K562 (cell line): ENCODE results near the gene ALG1. TPM values are rescaled to one million over a fixed set of nuclear protein-coding genes. Genes with fewer than 3 reads are reported as not detected.
A peak's percentile ranks its signal among the peaks of the same experiment; 100 is the strongest.

Experiments
- CBFA2T2 ChIP-seq: fragments of 450-650 bp; conservative IDR thresholded peaks from 2 replicates; pipeline ENCODE4 v1.6.1; 2017; ENCODE audit warnings: mild to moderate bottlenecking
- CTBP1 ChIP-seq: fragments of 450-650 bp; IDR thresholded peaks from 2 replicates; pipeline ENCODE4 v1.6.1; 2016; ENCODE audit warnings: borderline replicate concordance
- FOXP1 ChIP-seq: sonication (generic); formaldehyde crosslinking; IDR thresholded peaks from 2 replicates; pipeline ENCODE4 v1.8.0; 2022; ENCODE audit warnings: mild to moderate bottlenecking, missing genetic modification reagents
- GMEB1 ChIP-seq: fragments of 250-450 bp; sonication (Bioruptor Pico); IDR thresholded peaks from 2 replicates; pipeline ENCODE4 v1.4.0; 2020; ENCODE audit warnings: mild to moderate bottlenecking
- HNRNPL ChIP-seq: fragments of 200-400 bp; formaldehyde crosslinking; IDR thresholded peaks from 2 replicates; pipeline ENCODE4 v1.6.1; 2017; ENCODE audit warnings: low read depth, mild to moderate bottlenecking, low read length
- PBX2 ChIP-seq, 2 experiments: IDR thresholded peaks in 1 of 2; conservative IDR thresholded peaks in 1 of 2; 2 replicates each; pipeline ENCODE4 v1.6.1; 2016; ENCODE audit warnings: low read depth in 2 of 2, mild to moderate bottlenecking in 1 of 2, missing compliant biosample characterization in 1 of 2, missing genetic modification characterization in 1 of 2, moderate library complexity in 1 of 2
- PHTF2 ChIP-seq: fragments of 250-450 bp; sonication (Bioruptor Pico); IDR thresholded peaks from 2 replicates; pipeline ENCODE4 v1.5.0; 2021; ENCODE audit warnings: mild to moderate bottlenecking
- SETDB1 ChIP-seq: IDR thresholded peaks from one replicate; pipeline ENCODE4 v1.6.1; 2012; ENCODE audit warnings: low read length, control low read depth, inconsistent platforms
- STAT5A ChIP-seq: IDR thresholded peaks from 2 replicates; pipeline ENCODE4 v1.6.1; 2012; ENCODE audit warnings: low read length, inconsistent platforms, borderline replicate concordance
- ZBTB5 ChIP-seq: fragments of 450-650 bp; IDR thresholded peaks from 2 replicates; pipeline ENCODE4 v1.6.1; 2017; ENCODE audit warnings: antibody characterized with exemption
- ZNF707 ChIP-seq: fragments of 250-450 bp; sonication (Bioruptor Pico); conservative IDR thresholded peaks from 2 replicates; pipeline ENCODE4 v1.8.0; 2022; ENCODE audit warnings: inconsistent platforms, mild to moderate bottlenecking, moderate library complexity
- ZNF740 ChIP-seq, 3 experiments: fragments of 200-800 bp in 1 of 3; sonication (Bioruptor generic) in 1 of 3; sonication (generic) in 1 of 3; formaldehyde crosslinking in 1 of 3; IDR thresholded peaks; 2 replicates each; pipeline versions ENCODE4 v1.6.1 to v1.8.0; 2016 to 2022; ENCODE audit warnings: mild to moderate bottlenecking in 2 of 3, missing compliant biosample characterization in 2 of 3, missing genetic modification characterization in 2 of 3, missing genetic modification reagents in 1 of 3
- polyA plus RNA-seq, 8 experiments: library from polyadenylated mRNA; depleted of rRNA in 4 of 8; stranded (reverse) in 5 of 8; unstranded in 3 of 8; fragments of >200 nt; fragmentation: Nextera tagmentation in 2 of 8; fragmentation: Illumina TruSeq in 1 of 8; extraction: Ambion mirVana in 2 of 8; extraction: Trizol in 1 of 8; gene quantifications; 2 replicates each; pipeline versions ENCODE4 v1.2.1 to v1.2.3, GENCODE V29; 2011 to 2014; ENCODE audit warnings: inconsistent platforms in 1 of 8, missing spikeins in 1 of 8
- total RNA-seq, 7 experiments: library from RNA; depleted of rRNA in 6 of 7; stranded (reverse); fragments of >200 nt in 6 of 7; fragmentation: Illumina TruSeq in 2 of 7; extraction: Trizol in 2 of 7; gene quantifications; 2 replicates each; pipeline versions ENCODE4 v1.2.1 to v1.2.3, GENCODE V29; 2011 to 2021; ENCODE audit warnings: low replicate concordance in 1 of 7
- TF ChIP-seq, protein P1 (sequence below): sonication (generic); formaldehyde crosslinking; IDR thresholded peaks from 2 replicates; pipeline ENCODE4 v1.8.1; 2023; ENCODE audit warnings: mild to moderate bottlenecking, missing genetic modification reagents, moderate library complexity
- TF ChIP-seq, protein P2 (sequence below): sonication (generic); formaldehyde crosslinking; IDR thresholded peaks from 2 replicates; pipeline ENCODE4 v1.8.0; 2022; ENCODE audit warnings: missing genetic modification reagents, mild to moderate bottlenecking, moderate library complexity, borderline replicate concordance
- TF ChIP-seq, protein P3 (sequence below), 2 experiments: fragments of 450-650 bp in 1 of 2; sonication (generic) in 1 of 2; formaldehyde crosslinking in 1 of 2; IDR thresholded peaks in 1 of 2; conservative IDR thresholded peaks in 1 of 2; 2 replicates each; pipeline versions ENCODE4 v1.6.1 to v1.8.1; 2016 to 2023; ENCODE audit warnings: mild to moderate bottlenecking in 2 of 2, moderate library complexity in 2 of 2, inconsistent platforms in 1 of 2, missing genetic modification reagents in 1 of 2

Gene ALG1
- total and polyA plus RNA-seq, 9 of the 15 experiments (the other 6 are each of a cell fraction or from before 2014, with no cell fraction given): 1.1 to 26.4 (median 18.3) TPM

DNA sequence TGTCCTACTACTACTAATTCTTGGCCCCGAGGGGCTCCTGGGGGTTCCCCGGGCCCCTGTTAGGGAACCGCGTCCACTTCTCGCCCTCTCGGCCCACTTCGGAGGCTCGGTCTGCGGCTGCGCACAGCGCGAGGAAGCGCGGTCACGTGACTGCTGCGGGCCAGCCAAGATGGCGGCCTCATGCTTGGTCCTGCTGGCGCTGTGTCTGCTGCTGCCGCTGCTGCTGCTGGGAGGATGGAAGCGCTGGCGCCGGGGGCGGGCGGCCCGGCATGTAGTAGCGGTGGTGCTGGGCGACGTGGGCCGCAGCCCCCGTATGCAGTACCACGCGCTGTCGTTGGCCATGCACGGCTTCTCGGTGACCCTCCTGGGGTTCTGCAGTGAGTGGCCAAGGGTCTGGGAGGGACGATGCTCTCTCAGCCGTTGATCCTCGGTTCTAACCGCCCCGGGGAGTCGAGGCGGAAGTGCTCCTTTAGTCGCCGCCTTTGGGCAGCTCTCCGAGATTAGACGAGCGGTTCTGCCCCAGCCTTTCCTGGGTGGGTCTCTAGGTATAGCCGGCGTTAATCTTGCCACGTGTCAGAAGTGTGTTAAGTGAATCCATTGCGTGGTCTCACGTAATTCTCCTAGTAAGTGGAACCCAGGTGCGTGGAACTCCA, at the start of gene ALG1 (continued):
- TF ChIP-seq ZNF740 (CRISPR knock-in tag; IDR thresholded peaks at IDR 0.05): no peak
- no peak for TF ChIP-seq ZNF740 (tag; IDR thresholded peaks at IDR 0.05)
- no peak for TF ChIP-seq ZNF707 (CRISPR knock-in tag)
- TF ChIP-seq HNRNPL: no peak
- TF ChIP-seq STAT5A: no peak
- TF ChIP-seq PHTF2 (CRISPR knock-in tag): no peak
- TF ChIP-seq ZBTB5: no peak
- no peak for TF ChIP-seq PBX2 (CRISPR knock-in tag; IDR thresholded peaks at IDR 0.05; ENCODE audit: low read depth)
- no peak for TF ChIP-seq PBX2 (tag; conservative IDR thresholded peaks at IDR 0.05; ENCODE audit: low read depth)
- no peak; the same call in 1 of the 2 replicates for TF ChIP-seq GMEB1 (CRISPR knock-in tag)
- peak; percentile 71 for TF ChIP-seq CTBP1
- TF ChIP-seq CBFA2T2: peak; percentile 95
- TF ChIP-seq, protein P1, sequence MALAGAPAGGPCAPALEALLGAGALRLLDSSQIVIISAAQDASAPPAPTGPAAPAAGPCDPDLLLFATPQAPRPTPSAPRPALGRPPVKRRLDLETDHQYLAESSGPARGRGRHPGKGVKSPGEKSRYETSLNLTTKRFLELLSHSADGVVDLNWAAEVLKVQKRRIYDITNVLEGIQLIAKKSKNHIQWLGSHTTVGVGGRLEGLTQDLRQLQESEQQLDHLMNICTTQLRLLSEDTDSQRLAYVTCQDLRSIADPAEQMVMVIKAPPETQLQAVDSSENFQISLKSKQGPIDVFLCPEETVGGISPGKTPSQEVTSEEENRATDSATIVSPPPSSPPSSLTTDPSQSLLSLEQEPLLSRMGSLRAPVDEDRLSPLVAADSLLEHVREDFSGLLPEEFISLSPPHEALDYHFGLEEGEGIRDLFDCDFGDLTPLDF (CRISPR knock-in tag): no peak
- TF ChIP-seq SETDB1: no peak
- TF ChIP-seq, protein P2, sequence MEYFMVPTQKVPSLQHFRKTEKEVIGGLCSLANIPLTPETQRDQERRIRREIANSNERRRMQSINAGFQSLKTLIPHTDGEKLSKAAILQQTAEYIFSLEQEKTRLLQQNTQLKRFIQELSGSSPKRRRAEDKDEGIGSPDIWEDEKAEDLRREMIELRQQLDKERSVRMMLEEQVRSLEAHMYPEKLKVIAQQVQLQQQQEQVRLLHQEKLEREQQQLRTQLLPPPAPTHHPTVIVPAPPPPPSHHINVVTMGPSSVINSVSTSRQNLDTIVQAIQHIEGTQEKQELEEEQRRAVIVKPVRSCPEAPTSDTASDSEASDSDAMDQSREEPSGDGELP (CRISPR knock-in tag): peak; percentile 62; the same call in 1 of the 2 replicates
- TF ChIP-seq, protein P3, sequence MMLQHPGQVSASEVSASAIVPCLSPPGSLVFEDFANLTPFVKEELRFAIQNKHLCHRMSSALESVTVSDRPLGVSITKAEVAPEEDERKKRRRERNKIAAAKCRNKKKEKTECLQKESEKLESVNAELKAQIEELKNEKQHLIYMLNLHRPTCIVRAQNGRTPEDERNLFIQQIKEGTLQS (IDR thresholded peaks at IDR 0.05): no peak
- TF ChIP-seq, protein P3 (CRISPR knock-in tag; conservative IDR thresholded peaks at IDR 0.05): no peak
- TF ChIP-seq FOXP1 (CRISPR knock-in tag): no peak
